Stimulated activated CD8-positive, alpha-beta memory T cell treated with anti-CD3 and anti-CD28 coated beads, Interleukin-7, amount 100 ng/mL, for 48 hours (primary cell): ENCODE measurements around the gene FOXR1.
"Not testable (repeated sequence)": the region's sequence is repeated elsewhere in the genome, so short reads cannot be mapped to it uniquely, and the experiment has no call there.

Experiments
- DNase-seq, 2 donors: peaks; one replicate each; pipeline ENCODE4 v3.0.0-alpha.2; 2020; ENCODE audit warnings: low read depth in 1 of 2; ENCODE audit errors: extremely low read depth in 1 of 2

The FOXR1 gene

GRCh38 chr11:118939953-118940598, 31.5 kb upstream of the FOXR1 start:
- DNase-seq: peak in 1 of 2 donors; percentile 53

DNA sequence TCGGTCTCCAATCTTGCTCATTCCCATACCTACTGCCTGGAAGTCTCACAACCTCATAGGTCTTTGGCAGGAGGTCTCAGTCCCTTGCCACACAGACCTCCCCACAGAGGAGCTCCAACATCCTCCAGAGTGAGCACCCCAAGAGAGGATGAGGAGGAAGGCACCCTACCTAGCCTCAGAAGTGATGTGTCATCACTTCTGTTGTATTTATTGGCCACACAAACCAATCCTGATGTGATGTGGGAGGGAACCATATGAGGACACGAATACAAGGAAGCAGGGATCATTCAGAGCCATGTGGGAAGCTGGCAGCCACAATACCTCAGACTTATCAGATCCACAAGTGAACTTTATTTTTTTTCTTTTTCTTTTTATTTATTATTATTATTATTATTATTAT, 24.5 kb upstream of the FOXR1 start:
- DNase-seq: no peak

- no peak for DNase-seq
Measured at GRCh38 chr11:118948000-118948399, 23.6 kb upstream of the FOXR1 start.

DNA sequence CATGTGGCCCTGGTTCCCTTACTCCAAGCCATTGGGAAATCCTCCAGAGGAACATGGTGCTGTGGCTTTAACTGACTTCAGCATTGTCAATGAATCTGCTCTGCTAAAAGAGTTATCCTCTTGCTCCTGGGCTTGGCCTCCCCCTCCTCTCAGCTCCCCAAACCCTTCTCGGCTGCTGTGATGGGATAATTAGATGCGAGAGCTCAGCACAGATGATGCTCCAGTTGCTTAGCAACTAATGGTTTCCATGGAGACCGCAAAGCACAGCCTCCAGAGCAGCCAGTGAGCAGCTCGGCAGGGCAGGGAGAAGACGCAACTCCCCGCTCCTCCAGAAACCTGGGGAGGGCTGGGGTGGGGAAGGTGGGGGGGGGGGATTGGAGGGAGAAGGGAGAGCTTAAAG, 18.3 kb upstream of the FOXR1 start:
- DNase-seq: no peak

- DNase-seq: not testable (repeated sequence)
Measured at GRCh38 chr11:118953976-118954375, 17.6 kb upstream of the FOXR1 start.

GRCh38 chr11:118956094-118956846, 15.3 kb upstream of the FOXR1 start, which contains the start of gene UPK2:
Gene UPK2, plus strand, starts transcription at chr11:118956298. Its CDS starts 53 bp downstream, at chr11:118956351.
- peak; percentile 63 to 78 for DNase-seq

DNA sequence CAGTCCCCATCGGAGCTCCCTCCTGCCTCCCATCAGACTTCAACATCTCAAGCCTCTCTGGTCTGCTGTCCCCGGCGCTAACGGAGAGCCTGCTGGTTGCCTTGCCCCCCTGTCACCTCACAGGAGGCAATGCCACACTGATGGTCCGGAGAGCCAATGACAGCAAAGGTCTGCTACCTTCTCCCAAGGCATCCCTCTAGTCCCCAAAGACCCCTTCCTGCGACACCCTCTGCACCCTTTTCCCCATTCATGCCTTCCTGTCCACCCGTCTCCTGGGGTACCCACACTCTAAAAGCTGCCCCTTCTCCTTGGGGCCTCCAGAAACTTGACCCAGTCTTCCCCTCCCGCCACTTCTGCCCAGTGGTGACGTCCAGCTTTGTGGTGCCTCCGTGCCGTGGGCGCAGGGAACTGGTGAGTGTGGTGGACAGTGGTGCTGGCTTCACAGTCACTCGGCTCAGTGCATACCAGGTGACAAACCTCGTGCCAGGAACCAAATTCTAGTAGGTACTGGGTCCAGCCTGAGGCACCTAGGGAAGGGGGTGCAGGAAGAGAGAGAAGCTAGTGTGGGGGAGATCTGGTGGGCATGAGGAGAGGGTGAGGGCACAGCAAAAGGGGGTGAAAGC, 14.6 kb upstream of the FOXR1 start:
- DNase-seq: no peak

DNA sequence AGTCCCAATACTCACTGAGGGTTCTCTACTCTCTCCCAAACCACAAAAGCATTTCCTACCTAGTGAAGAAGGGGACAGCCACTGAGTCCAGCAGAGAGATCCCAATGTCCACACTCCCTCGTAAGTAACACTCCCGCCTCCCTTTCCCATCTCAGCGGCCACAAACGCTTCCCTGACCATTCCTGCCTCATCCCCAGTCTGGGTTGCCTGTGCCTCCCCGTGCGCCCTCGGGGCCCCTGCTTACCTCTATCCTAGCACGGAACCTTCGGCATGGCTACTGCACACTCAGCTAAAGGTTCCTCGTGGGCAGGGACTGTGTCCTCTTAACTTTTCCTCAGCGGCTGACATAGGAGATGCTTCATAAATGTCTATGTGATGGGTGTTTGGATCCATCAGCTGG, 14.0 kb upstream of the FOXR1 start:
- DNase-seq: no peak

- no peak for DNase-seq
Measured at GRCh38 chr11:118957968-118958367, 13.6 kb upstream of the FOXR1 start.

DNA sequence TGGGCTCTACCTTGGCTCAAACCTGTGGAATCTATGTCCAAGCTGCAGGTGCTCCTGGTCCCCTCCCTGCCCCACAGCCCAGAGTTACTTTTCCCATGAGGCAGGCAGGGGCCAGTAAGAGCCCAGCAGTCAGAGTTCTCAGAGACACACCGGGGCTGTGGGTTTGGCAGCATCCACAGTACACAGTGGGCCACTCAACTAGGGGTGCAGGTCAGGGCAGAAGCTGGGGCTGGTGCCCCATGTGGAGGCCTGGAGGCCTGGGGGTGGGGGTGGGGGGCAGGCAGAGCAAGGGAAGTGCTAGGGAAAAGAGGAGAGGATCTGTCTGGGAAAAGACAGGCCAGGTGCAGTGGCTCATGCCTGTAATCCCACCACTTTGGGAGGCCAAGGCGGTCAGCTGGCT, 13.0 kb upstream of the FOXR1 start:
- no peak for DNase-seq

- no peak for DNase-seq
Measured at GRCh38 chr11:118961189-118961588, 10.4 kb upstream of the FOXR1 start.

DNA sequence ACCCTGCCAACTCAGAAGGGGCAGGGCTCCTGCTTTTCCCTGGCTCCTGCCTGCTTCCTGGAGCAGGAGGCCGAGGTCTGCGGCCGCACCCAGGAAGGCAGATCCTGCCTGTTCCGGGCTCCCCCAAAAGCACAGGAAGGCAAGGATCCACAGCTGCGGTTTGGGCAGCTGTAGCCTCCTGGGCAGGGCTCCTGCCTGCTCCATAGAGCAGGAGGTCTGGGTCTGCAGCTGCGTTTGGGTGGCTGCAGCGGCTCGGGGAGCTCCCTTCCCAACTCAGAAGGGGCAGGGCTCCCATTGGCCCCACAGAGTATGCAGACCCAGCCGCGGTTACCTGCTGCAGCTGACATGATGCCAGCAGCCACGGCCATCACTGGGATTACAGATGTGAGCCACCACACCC, 10.0 kb upstream of the FOXR1 start:
- DNase-seq: no peak

GRCh38 chr11:118969508-118969907, 2.1 kb upstream of the FOXR1 start:
- DNase-seq: not testable (repeated sequence)

GRCh38 chr11:118973985-118974384, 2.4 kb downstream of the FOXR1 start:
- DNase-seq: no peak

- DNase-seq: no peak
Measured at GRCh38 chr11:118975771-118976709, 4.5 kb downstream of the FOXR1 start.

- no peak for DNase-seq
Measured at GRCh38 chr11:118979434-118979833, 7.9 kb downstream of the FOXR1 start.

- DNase-seq: no peak
Measured at GRCh38 chr11:118980191-118980881, 8.8 kb downstream of the FOXR1 start.

GRCh38 chr11:118984337-118984736, 12.8 kb downstream of the FOXR1 start:
- not testable (repeated sequence) for DNase-seq

- DNase-seq: no peak
Measured at GRCh38 chr11:118984825-118985224, 13.3 kb downstream of the FOXR1 start.

GRCh38 chr11:118988280-118988679, 16.7 kb downstream of the FOXR1 start:
- no peak for DNase-seq
